ENCODE measurements around the gene GPHN.

GPHN gene

DNA sequence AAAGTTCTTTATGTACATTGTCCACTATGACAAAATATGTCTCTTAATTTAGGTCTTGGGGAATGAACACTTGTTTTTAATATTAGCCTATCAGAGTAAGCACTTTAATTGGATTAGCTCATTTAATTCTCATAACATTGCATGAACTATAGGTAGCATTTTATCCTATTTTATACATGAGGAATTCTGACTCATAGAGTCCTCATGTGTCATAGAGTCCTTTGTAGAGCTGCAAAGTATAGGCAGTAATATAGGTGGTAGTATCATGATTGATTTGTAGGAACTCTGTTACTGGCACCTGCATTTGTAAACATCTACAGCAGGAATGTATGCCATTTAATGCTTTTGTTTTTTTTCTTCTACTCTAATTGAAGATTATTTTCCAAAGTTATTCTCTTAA lies 96.0 kb downstream of the GPHN start:
- no peak for DNase-seq

DNA sequence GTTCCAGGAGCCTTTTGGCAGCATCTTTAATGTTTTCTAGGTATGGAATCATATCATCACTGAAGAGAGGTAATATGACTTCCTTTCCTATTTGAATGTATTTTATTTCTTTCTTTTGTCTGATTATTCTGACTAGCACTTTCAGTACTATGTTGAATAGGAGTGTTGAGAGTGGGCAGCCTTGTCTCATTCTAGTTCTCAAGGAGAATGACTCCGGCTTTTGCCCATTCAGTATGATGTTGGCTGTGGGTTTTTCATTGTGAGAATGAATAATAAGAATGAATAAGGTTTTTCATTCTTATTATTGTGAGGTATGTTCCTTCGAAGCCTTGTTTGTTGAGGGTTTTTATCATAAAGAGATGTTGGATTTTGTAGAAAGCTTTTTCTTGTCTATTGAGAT lies 98.9 kb downstream of the GPHN start:
- DNase-seq, result no peak

DNA sequence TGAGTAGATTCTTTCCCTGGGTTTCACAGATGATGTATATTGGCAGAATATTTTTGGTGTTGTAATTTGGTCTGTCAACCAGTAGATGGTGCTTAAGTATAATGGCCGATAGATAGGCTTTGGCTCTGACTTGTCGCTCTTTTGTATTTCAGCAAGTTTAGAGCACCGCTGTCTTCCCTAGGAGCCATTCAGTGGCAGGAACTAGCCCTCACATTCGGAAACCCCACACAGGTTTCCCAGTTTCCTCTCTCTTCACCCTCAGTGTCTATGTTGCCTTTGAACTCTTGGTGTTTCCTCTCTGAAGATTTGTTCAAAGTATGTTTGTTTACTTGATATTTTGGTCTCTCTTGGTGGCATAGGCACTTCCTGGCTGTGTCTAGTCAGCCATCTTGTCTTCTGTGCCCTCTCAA lies 102.2 kb downstream of the GPHN start:
- DNase-seq, result peak; percentile 14

DNA sequence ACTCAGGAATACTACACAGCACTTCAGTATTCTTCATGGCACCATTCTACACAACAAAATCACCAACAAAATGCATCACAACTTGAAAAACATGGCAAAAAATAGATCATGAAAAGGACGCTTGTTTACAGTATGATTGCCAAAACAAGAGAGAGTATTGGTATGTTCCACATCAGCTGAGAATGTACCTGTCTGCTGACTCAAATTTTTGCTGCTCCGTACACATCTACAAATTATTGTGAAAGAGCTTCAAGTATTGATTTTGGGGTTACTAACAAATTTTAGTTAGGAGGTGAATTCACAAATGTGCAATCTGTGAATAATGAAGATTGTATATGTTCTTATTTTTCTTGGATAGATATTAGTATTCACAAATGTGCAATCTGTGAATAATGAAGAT lies 105.4 kb downstream of the GPHN start:
- no peak for DNase-seq

DNA sequence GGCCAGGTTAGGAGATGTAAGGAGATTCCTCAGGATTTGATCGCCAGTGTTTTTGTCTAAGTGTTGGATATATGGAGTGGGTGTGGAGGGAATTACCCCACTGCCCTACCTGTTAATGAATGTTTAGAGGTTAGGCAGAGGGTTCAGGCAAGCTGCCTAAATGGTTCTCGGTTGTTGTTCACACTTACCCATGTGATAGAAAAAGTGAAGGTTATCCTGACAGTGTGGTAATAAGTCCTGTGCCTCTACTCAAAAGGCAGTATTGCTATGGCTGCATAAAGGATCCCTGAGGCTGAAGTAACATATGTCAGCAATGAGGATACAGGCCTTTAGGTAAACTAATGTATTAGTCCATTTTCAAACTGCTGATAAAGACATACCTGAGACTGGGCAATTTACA lies 112.0 kb downstream of the GPHN start:
- no peak for DNase-seq

DNA sequence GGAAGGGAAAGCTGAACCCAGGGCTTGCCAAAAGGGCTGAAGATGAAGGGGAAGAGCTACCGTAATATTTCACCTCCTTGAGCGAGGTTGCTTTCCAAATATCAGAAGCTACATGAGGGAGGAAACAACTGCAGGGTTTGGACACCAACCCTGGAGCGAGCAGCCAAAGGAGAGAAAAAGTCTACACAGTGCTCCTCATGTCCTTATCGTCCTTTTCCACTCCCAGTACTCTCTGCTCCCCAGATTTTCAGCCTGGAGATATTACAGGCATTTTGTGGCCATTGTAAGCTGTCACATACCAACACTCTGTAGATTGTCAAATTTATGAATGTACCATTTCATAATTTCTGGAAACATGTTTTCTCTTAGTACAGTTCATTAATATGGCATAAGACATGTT lies 115.9 kb downstream of the GPHN start:
- DNase-seq, result no peak

DNA sequence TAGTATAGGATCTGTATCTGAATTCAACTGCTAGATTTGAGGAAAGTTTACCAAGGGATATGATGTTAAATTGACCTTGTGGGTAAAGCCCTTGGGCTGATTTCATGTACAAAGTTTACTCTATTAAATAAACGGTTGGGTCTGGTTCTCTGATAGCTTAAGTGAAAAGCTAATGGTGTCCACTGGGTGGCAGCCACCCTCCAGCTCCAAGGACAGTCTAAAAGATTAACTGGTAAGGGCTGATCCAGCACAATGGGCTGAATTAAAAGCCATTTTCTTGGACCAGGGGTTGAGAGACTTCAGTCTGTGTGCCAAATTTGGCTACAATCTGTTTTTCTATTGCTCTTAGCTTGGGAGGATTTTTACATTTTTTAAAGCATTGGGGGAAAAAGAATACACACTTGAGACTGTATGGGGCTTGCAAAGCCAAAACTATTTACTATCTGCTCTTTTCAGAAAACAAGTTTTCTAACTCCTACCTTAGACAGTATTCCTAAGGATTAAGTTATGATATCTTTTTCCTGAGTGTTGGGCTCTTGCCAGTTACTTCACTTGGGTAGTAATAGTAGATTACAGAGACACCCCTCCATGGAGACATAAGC lies 116.5 kb downstream of the GPHN start:
- peak; percentile 27 for DNase-seq

DNA sequence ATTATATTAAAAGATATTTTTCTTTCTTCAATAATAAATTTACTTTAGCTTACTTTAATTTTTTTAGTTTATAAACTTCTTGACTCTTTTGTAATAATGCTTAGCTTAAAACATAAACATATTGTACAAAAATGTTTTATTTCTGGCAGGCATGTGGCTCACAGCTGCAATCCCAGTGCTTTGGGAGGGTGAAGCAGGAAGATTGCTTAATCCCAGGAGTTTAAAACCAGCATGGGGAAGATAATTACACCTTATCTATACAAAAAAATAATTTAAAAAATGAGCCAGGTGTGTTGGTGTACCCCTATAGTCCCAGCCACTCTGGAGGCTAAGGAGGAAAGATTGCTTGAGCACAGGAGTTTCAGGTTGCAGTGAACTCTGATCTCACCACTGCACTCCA lies 120.7 kb downstream of the GPHN start:
- no peak for DNase-seq

DNA sequence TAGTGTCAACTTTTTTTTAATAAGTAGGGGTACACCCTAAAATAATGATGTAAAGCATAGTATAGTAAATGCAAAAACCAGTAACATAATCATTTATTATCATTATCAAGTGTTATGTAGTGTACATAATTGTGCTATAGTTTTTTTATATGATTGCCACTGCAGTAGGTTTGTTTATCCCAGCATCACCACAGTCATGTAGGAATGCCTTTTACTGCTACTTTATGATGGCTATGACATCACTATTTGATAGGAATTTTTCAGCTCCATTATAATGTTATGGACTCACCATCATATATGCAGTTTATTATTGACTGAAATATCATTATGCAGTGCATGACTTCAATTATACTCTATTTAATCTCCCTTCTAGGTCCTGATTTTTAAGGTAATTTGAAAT lies 121.6 kb downstream of the GPHN start:
- no peak for DNase-seq

DNA sequence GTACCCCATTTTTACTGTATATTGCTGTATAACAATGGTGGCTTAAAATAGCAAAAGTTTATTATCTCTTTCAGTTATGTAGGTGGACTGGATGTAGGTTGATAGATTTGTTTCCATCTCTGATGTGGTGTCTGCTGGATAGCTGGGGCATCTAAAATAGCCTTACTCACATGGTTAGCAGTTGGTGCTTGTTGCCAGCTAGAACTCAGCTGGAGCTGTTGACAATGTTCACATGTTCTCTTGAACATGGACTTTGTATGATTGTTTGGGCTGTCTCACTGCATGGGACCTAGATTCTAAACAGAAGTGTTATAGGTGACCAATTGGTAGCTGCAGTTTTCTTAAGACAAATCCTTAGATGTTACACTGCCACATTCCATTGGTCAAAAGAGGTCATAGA lies 126.9 kb downstream of the GPHN start:
- DNase-seq, result no peak

DNA sequence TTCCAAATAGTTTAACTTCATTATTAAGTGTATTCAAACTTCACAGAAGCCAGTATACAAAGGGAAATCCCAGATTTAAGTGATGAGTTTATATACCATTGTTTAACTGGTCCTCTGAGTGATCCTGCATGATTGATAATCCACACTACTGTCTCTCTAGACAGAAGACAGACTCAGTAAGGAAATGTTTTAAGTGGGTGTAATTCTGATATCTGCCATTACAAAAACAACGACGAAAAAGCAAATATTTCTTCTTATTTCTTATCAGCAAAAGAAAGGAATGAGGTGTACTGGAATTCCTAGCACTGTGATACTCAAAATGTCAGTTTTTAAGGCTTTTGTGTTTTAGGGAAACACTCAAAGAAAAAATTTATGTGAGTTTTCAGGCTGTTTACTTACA lies 127.5 kb downstream of the GPHN start:
- no peak for DNase-seq

DNA sequence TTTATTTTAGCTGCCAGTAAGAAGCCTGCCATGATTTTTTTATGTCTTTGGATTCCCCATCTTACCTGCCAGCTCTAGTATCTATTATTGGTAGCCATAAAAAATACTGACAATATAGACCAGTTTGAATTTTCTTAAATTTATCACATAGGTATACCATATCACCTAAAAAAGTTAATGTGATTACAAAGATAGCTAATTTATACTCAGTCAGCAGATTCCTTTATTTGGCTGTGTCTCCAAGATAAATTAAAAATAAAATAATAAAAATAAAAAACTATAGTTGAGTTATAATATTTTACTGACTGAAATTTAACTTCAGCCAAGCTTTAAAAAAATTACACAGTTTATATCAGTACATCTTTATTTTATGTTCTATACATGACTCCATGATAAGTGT lies 128.3 kb downstream of the GPHN start:
- DNase-seq, result no peak

DNA sequence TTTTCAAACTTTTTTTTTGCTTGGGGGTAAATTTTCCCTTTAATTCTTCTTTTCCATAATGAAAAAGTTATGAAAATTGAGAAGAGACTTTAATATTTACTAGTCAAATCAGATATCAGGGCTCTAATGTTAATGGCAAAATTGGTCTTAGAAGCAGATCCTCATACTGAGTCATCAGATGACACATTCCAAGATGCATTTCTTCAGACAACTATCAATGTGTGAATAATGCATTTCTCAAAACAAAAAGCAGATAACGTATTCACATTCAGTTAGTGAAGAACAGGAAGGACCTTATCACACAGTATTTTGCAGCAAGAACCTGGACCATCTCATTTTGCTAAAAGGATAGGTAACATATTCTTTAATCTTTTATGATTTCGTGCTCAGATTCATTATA lies 130.7 kb downstream of the GPHN start:
- DNase-seq, result no peak

DNA sequence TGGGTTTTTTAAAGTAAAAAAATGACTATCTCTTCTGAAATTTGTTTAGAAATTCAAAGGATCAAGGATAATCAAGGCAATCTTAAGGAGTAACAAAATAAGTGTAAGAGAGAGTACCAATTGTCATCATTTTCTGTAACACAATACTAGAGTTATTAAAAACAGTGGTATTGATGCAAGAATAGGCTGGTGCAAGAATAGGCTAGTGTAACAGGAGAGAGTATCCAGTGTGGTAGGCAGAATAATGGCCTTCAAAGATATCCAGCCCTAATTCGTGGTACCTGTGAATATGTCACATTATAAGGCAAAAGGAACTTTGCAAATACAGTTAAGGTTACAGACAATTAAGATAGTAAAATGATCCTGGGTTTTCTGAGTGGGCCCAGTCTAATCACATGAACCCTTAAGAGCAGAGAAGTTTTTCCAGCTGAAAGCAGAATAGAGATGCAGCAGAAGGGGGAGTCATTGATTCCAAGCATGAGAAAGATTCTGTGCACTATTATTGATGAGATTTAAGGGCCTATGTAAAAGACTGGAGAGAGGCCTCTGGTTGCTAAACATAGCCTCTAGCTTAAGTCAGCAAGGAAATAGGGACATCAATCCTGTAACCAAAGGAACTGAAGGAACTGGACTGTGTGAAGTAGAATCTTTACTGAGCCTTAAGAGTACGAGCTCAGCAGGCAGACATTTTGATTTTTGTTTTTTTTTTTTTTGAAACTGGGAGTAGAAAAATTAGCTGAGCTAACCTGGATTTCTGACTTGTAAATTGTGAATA lies 134.1 kb downstream of the GPHN start:
- no peak for DNase-seq

DNA sequence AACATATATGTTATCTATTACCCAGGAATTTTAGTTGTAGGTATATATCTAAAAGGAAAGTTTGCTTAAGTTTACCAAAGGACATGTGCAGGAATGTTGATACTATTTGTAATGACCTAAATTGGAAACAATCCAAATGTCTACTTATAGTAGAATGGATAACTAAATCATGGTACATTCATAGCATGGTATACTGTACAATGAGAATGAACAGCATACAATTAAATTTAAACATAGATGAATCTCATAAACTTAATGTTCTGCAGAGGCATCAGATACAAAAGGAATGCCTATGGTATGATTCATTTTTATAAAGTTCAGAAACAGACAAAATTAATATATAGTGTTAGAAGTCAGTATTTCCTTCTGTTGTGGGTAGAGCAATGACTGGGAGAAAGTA lies 135.4 kb downstream of the GPHN start:
- no peak for DNase-seq

DNA sequence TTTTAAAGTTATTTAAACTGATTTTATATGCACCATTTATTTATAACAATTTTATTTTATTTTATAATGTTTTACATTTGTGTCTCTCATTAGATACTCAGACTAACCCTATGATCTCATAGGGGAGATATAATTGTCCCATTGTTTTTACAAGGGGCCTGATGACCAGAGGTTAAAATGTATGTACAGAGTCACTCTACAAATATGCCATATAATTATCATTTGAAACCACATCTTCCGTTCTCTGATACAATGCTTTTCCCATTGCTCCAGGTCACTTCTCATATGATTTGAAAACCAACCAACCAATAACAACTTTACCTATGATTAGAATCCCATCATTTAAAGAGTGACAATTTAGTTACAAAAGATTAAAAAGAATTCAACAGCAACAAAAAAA lies 137.8 kb downstream of the GPHN start:
- DNase-seq, result no peak

DNA sequence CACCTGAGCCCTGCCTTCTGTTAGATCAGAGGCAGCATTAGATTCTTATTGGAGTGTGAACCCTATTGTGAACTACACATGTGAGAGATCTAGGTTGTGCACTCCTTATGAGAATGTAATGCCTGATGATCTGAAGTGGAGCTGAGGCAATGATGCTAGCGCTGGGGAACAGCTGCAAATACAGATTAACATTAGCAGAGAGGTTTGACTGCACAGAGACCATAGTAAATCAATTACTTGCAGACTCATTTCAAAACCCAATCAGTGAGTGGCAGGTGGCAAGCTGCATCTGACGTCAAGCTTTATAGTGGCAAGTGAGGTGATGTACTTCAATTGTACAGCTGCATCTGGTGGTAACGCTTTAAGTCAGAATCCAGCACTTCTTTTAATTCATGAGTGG lies 141.6 kb downstream of the GPHN start:
- DNase-seq, result no peak

DNA sequence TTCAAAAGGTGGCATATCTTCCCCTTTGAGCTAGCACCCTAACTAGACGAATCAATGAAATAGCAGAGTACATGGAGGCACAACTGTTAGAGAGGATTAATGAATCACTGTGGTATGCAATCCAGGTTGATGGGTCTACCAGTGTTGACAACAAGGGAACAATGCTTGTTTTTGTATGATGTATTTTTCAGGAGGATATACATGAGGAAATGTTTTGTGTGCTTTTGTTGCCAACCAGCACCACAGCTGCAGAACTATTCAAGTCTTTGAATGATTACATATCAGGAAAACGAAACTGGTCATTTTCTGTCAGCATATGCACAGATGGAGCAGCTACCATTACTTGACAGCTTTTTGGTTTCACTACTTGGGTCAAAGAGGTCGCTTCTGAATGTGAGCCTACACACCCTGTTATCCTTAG lies 142.6 kb downstream of the GPHN start:
- no peak for DNase-seq

DNA sequence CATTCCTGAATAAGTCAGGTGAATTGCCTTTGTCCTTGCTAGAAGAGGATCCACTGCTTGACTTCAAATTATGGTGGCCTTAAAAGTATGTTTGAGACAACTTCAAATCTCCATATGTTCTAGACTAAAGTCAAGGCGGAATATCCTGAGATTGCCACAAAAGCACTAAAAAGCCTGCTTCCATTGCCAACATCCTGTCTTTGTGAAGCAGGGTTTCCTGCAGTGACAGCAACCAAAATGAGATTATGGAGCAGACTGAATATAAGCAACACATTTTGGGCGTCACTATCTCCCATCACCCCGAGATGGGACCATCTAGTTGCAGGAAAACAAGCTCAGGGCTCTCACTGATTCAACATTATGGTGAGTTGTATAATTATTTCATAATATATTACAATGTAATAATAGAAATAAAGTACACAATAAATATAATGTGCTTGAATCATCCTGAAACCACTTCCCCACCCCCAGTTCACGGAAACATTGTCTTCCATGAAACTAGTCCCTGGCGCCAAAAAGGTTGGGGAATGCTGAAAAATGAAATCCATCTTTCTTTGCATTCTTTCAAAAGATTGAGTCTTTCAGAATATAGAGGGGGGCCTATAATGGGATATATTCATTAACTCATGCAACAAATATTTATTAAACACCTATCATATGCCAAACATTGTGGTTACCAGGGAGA lies 143.7 kb downstream of the GPHN start:
- DNase-seq, result no peak

DNA sequence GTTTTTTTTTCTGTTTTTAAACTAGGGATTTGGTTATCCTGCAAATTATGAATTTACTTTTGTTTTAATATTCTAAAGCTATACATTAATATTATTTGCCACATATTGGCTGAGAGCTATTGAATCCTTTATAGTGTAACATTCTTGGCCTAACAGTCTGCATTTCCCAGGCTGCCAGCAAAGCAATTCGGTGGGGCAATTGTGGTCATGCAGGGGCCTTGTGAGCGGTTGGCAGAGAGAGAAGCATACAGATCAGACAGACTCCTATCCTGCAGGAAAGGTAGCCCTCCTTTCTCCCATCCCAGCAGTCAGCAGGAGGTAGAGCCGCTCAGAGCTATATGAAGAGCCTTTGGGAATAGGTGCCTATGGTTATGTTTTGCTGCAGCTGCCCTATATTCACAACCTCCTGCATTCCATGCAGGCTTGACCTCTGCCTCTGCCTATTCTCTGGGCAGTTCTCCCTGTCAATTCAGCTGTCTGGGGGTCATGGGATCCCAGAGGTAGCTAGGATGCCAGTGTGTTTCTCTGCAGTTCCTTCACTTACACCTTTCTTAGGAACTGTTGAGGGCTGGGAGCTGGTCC lies 144.7 kb downstream of the GPHN start:
- no peak for DNase-seq

DNA sequence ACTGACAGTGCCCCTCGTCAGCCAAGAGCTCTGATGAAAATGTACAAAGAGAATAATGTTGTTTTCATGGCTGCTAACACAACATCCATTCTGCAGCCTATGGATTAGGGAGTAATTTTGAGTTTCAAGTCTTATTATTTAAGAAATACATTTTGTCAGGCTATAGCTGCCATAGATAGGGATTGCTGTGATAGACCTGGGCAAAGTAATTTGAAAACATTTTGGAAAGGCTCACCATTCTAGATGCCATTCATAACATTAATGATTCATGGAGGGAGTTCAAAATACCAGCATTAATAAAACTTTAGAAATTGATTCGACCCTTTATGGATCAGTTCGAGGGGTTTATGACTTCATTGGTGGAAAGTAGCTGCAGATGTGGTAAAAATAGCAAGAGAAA lies 149.8 kb downstream of the GPHN start:
- DNase-seq, result no peak

DNA sequence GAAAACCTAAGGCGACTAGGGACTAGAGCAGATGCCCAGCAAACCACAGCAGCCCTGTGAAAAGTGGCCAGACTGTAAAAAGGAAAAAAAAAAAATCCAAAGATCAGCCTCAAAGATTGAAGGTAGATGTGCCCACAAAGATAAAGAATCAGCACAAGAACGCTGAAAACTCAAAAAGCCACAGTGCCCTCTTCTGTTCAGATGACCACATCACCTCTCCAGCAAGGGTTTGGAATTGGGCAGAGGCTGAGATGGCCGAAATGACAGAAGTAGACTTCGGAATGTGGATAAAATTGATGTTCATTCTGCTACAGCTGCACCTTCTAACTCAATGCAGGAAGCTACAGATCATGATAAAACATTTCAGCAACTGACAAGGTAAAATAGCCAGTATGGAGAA lies 154.4 kb downstream of the GPHN start:
- no peak for DNase-seq

DNA sequence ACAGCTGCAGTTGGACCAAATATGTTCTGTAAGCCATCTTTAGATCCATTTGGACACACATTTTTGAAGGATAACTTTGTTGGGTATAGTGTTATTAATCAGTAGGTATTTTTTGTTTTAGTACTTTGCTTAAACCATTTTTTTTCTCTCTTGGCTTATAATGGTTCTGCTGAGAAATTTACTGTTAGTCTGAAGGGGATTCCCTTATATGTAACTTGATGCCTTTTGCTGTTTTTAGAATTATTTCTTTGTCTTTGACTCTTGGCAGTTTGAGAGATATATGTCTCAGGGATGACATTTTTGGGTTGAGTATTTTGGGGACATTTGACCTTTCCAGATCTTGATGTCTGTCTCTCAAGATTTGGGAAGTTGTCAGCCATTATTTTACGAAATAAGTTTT lies 169.8 kb downstream of the GPHN start:
- no peak for DNase-seq

DNA sequence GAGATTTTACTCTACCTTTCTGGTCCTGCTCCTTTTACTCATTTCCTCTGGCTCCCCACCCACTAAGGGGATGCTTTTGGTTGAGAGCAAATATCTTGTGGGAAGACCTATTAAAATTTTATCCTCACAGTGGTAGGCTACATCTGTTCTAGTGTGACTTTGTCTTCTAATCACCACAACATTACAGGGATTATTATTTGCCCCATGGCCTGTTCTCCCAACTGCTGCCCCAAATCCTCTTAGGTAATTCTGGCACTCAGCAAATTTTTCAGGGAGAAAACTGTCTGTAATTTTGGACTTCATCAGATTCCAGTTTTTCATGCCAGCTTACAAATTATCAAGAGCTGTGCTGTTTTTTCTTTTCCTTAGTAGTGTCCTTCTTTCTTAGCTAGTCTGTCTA lies 172.3 kb downstream of the GPHN start:
- no peak for DNase-seq
